WERI-Rb-1 (cell line): ENCODE results near the gene DNAJC2.

ENCODE experiments used
- DNase-seq: peaks from one replicate; pipeline ENCODE4 v3.0.0-alpha.2; 2020
- H3K27ac ChIP-seq: fragments of 250-450 bp; sonication (Bioruptor Pico); 2 replicates; pipeline ENCODE4 v1.5.1; 2020; ENCODE audit warnings: mild to moderate bottlenecking, moderate library complexity
- H3K27me3 ChIP-seq: fragments of 250-450 bp; sonication (Bioruptor Pico); 2 replicates; pipeline ENCODE4 v1.5.1; 2021; ENCODE audit warnings: mild to moderate bottlenecking, low read depth, moderate library complexity; ENCODE audit not compliant: insufficient read depth, severe bottlenecking
- H3K36me3 ChIP-seq: fragments of 250-450 bp; sonication (Bioruptor Pico); 2 replicates; pipeline ENCODE4 v1.5.1; 2020; ENCODE audit warnings: mild to moderate bottlenecking, moderate library complexity
- H3K4me3 ChIP-seq: 2 replicates; pipeline ENCODE4 v1.5.1; 2011; ENCODE audit warnings: low read depth, mild to moderate bottlenecking, control low read depth, low read length
- H3K9me3 ChIP-seq: fragments of 250-450 bp; sonication (Bioruptor Pico); 2 replicates; pipeline ENCODE4 v1.5.1; 2021; ENCODE audit warnings: mild to moderate bottlenecking, moderate library complexity; ENCODE audit not compliant: severe bottlenecking
- CTCF ChIP-seq: IDR thresholded peaks from 2 replicates; pipeline ENCODE4 v1.5.1; 2011; ENCODE audit warnings: low read depth, mild to moderate bottlenecking, control low read depth, inconsistent platforms, low read length

DNAJC2 gene

DNA sequence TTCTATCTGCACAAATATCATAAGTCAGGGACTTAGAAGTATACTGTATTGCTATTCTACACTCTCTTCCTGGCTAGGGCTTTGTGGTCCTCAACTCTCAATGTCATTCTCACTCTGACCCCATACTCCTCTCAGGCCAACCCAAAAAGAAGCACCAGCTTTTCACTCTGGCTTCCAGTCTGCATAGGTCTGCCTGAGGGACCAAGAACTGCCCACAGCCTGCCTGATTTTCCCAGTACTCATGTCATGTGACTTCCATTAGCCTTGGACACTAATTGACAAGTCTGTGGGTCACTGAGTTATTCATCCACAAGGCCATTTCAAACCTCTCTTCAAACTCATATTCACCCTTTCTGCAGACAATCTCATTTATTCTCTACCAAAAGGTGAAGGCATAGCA is 27.6 kb downstream of the DNAJC2 start:
- TF ChIP-seq CTCF = no peak
- Histone ChIP-seq H3K9me3 (no peaks in the 10 kb centered on the region), H3K4me3 (no peak overlapping the region), H3K27ac (no peak overlapping the region), H3K36me3 (peaks cover 95% of the 10 kb centered on the region), H3K27me3 (no peaks in the 10 kb centered on the region)
- DNase-seq = no peak

- peaks cover 95% of the 10 kb centered on the region for H3K36me3 ChIP-seq
- no peak for DNase-seq
- no peak for TF ChIP-seq CTCF
- no peak overlapping the region for H3K4me3 ChIP-seq
- no peaks in the 10 kb centered on the region for H3K27me3 ChIP-seq
- no peaks in the 10 kb centered on the region for H3K9me3 ChIP-seq
- no peak overlapping the region for H3K27ac ChIP-seq
Observed at GRCh38 chr7:103316380-103316941, 28.1 kb downstream of the DNAJC2 start.

- Histone ChIP-seq H3K27ac (no peak overlapping the region), H3K36me3 (peaks cover 95% of the 10 kb centered on the region), H3K27me3 (no peaks in the 10 kb centered on the region), H3K9me3 (no peaks in the 10 kb centered on the region), H3K4me3 (no peak overlapping the region)
- TF ChIP-seq CTCF = no peak
- DNase-seq = no peak
Observed at GRCh38 chr7:103314852-103315251, 29.7 kb downstream of the DNAJC2 start.

GRCh38 chr7:103307503-103308231 is 36.9 kb downstream of the DNAJC2 start:
- TF ChIP-seq CTCF = no peak
- no peak overlapping the region for H3K4me3 ChIP-seq
- H3K27ac ChIP-seq = no peak overlapping the region
- no peaks in the 10 kb centered on the region for H3K9me3 ChIP-seq
- peaks cover 93% of the 10 kb centered on the region for H3K36me3 ChIP-seq
- no peaks in the 10 kb centered on the region for H3K27me3 ChIP-seq
- no peak for DNase-seq

DNA sequence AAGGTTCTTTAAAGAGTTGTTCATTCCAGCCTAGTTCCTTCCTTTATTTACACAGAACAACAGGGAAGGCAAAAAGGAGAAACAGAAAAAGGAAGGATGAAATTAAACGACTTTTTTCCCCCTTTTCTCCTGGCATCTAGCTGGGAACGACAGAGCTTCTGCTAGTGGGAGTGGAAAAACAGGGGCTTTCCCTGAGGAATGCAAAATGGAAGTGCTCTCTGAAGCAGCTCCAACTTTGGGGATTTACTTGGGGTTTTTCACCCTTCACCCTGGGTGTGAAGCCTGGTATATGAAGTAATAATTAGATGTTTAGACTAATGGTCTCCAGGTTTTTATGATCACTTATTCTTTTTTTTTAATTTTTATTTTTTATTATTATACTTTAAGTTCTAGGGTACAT is 43.1 kb downstream of the DNAJC2 start:
- H3K9me3 ChIP-seq = no peaks in the 10 kb centered on the region
- DNase-seq = no peak
- H3K4me3 ChIP-seq = no peak overlapping the region
- TF ChIP-seq CTCF = no peak
- no peaks in the 10 kb centered on the region for H3K27me3 ChIP-seq
- H3K36me3 ChIP-seq = peaks cover 73% of the 10 kb centered on the region
- H3K27ac ChIP-seq = no peak overlapping the region

DNA sequence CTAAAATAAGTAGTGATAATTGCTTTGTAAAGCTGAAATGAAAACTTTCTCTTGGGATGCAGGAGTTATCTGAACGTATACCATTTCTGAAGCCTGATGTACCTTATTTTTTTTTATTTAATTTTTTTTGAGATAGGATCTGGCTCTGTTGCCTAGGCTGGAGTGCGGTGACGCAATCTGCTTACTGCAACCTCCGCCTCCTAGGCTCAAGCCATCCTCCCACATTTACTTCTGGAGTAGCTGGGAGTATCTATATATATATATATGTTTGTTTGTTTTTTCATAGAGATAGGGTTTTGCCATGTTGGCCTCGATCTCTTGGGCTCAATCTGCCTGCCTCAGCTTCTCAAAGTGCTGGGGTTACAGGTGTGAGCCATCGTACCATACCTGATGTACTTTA is 44.9 kb downstream of the DNAJC2 start:
- H3K4me3 ChIP-seq = no peak overlapping the region
- H3K27me3 ChIP-seq = no peaks in the 10 kb centered on the region
- TF ChIP-seq CTCF = no peak
- H3K9me3 ChIP-seq = no peaks in the 10 kb centered on the region
- no peak for DNase-seq
- H3K36me3 ChIP-seq = peaks cover 58% of the 10 kb centered on the region
- H3K27ac ChIP-seq = no peak overlapping the region
